ENCODE data around the gene LRRC4C. TPM values are rescaled to one million over a fixed set of nuclear protein-coding genes. Genes with fewer than 3 reads are reported as not detected.

Gene LRRC4C
- total RNA-seq, 4 donors from 2014 or later = 0.40 to 1.7 TPM; not detected in 2

DNA sequence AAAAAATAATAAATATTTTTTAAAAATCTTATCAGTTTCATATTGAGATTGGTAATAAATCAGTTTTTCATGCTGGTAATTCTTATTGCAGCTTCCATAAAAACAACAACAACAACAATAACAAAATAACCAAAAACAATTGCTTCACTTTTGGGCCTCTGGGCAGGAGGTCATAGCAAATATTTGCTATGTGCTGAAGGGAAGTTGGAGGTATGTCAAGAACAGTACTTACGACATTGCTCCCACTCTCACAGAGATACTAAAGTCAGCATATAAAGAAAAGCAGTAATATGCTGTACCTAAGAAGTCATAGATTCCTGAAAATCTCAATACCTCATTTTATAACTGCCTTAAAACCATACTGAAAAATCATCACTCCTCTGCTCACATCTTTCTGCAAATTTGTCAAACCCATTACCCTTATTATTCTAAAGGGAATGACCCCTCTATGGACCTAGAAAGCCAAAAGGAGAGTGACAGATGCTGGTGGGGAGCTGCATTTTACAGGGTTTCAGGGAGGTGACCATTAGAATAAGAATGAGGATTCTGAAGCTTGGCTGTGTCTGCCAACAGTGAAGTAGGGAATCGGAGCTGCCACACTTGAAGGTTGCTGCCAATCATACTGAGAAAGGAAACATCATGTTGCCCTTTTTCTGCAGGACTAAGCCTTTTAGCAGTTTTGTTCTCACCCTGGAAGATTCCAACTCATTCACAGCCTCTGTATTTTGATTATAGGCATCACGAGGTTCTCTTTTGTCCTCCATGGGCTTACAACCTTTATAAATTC is 742.9 kb downstream of the LRRC4C start:
- Histone ChIP-seq H3K9me3 (no peaks in the 10 kb centered on the region), H3K36me3 (no peaks in the 10 kb centered on the region), H3K27ac (no peak overlapping the region), H3K4me1 (no peaks in the 10 kb centered on the region), H3K27me3 (no peaks in the 10 kb centered on the region), H3K4me3 (no peak overlapping the region)
- no peak for DNase-seq
- no peak for TF ChIP-seq POLR2A (IDR thresholded peaks at IDR 0.05)
- TF ChIP-seq, protein P1, sequence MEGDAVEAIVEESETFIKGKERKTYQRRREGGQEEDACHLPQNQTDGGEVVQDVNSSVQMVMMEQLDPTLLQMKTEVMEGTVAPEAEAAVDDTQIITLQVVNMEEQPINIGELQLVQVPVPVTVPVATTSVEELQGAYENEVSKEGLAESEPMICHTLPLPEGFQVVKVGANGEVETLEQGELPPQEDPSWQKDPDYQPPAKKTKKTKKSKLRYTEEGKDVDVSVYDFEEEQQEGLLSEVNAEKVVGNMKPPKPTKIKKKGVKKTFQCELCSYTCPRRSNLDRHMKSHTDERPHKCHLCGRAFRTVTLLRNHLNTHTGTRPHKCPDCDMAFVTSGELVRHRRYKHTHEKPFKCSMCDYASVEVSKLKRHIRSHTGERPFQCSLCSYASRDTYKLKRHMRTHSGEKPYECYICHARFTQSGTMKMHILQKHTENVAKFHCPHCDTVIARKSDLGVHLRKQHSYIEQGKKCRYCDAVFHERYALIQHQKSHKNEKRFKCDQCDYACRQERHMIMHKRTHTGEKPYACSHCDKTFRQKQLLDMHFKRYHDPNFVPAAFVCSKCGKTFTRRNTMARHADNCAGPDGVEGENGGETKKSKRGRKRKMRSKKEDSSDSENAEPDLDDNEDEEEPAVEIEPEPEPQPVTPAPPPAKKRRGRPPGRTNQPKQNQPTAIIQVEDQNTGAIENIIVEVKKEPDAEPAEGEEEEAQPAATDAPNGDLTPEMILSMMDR (IDR thresholded peaks at IDR 0.05) = no peak

DNA sequence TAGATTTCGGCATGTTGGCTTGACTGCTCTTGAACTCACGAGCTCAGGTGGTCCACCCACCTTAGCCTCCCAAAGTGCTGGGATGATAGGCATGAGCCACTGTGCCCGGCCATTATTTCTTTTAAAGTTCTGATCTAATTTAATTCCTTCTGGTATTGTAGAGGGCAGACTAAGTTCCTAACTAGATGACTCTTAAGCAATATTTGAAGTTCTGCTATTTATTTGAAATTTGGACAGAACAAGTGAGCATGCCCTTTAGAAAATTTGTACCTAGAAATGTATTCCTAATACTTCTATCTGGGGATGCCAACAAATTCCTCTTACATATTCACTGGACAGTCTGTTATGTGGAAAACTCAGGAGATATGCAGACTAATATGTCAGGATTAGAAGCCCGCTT is 746.4 kb downstream of the LRRC4C start:
- H3K27me3 ChIP-seq = no peaks in the 10 kb centered on the region
- H3K36me3 ChIP-seq = no peaks in the 10 kb centered on the region
- no peak for TF ChIP-seq POLR2A (IDR thresholded peaks at IDR 0.05)
- TF ChIP-seq, protein P1 (IDR thresholded peaks at IDR 0.05) = no peak
- H3K9me3 ChIP-seq = no peaks in the 10 kb centered on the region
- H3K4me3 ChIP-seq = no peak overlapping the region
- no peak for DNase-seq
- no peaks in the 10 kb centered on the region for H3K4me1 ChIP-seq
- H3K27ac ChIP-seq = no peak overlapping the region

DNA sequence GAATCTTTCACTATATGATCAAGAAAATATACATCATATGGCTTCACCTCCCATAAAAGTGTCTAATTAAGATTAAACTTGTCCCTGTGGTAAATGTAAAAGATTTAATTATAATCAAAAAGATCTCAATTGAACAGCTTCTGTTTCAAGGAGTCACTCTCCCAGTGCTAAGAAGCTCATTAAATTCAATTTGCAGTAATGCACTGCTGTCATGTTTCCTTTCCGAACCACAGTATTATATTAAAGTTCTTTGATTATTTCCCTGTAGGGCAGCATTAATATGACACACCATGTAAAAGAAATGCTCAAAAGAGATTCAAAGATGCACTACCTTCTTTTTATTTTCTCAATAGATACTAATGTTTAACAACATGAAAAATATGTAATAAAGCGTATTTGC is 758.4 kb downstream of the LRRC4C start:
- TF ChIP-seq, protein P1 (IDR thresholded peaks at IDR 0.05) = no peak
- TF ChIP-seq POLR2A (IDR thresholded peaks at IDR 0.05) = no peak
- Histone ChIP-seq H3K27ac (no peak overlapping the region), H3K36me3 (no peaks in the 10 kb centered on the region), H3K4me1 (no peaks in the 10 kb centered on the region), H3K9me3 (no peaks in the 10 kb centered on the region), H3K4me3 (no peak overlapping the region), H3K27me3 (no peaks in the 10 kb centered on the region)
- DNase-seq = no peak

DNA sequence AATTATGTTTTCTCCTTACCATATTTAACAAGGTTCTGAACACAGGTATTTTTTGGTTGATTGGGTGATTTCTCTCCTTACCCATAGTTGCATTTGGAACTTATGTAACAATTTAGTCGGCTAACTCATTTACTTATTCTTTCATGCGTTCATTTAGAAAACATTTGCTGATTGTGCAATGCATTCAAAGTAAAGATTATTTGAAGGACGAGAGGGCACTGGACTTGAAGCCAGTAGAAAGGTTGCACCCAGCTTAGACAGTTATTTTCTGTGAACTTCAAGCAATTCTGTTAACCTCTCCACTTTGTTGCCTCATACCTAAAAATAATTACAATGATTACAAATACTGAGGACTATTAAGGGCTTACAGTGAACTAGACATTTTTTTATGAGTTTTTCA is 769.6 kb downstream of the LRRC4C start:
- H3K4me1 ChIP-seq = no peaks in the 10 kb centered on the region
- TF ChIP-seq, protein P1 (IDR thresholded peaks at IDR 0.05) = no peak
- no peak for TF ChIP-seq POLR2A (IDR thresholded peaks at IDR 0.05)
- DNase-seq = no peak

DNA sequence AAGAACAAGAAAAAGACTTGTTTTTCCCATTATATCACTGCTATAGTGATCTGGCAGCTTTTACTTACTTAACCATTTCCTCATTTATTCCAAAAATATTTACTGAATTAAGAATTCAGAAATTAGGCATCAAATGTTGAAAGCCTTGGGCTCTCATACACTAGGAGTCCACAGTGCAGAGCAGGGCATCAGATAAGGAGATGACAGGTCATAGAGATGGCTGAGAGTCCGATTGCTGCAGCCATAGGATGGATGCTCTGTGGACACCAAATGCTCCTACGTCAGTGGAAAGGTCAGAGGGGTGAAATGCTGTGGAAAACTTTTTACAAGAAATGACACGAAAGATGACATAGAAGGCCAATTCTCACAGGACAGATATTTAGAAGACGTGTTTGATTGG is 771.1 kb downstream of the LRRC4C start:
- Histone ChIP-seq H3K36me3 (no peaks in the 10 kb centered on the region), H3K27me3 (no peaks in the 10 kb centered on the region), H3K4me1 (no peaks in the 10 kb centered on the region), H3K4me3 (no peak overlapping the region), H3K27ac (no peak overlapping the region), H3K9me3 (peaks cover 0 to 4% (median 0%) of the 10 kb centered on the region in 4 donors)
- DNase-seq = no peak
- TF ChIP-seq POLR2A (IDR thresholded peaks at IDR 0.05) = no peak
- TF ChIP-seq, protein P1 (IDR thresholded peaks at IDR 0.05) = no peak

More for the DNA sequence above, 769.6 kb downstream of the LRRC4C start:
- Histone ChIP-seq H3K27ac (no peak overlapping the region), H3K27me3 (no peaks in the 10 kb centered on the region), H3K4me3 (no peak overlapping the region), H3K9me3 (no peaks in the 10 kb centered on the region), H3K36me3 (no peaks in the 10 kb centered on the region)

Data from Peyer's patch (tissue), 4 donors.